GM12878 (cell line): Measurements from ENCODE around the gene MYBPC1. TPM values are rescaled to one million over a fixed set of nuclear protein-coding genes. Genes with fewer than 3 reads are reported as not detected.

Experiments
- ATAC-seq: fragments of 200-7000 bp; cut with Tn5 transposase; 3 replicates; pipeline ENCODE4 v1.9.1; 2020; ENCODE audit warnings: mild to moderate bottlenecking, moderate library complexity
- BruUV-seq: library from RNA; stranded (reverse); fragments of 400-500 nt; replicated peaks from 2 replicates; lab custom pipeline; 2021; lab: Mats Ljungman, UMichigan
- CTCF ChIA-PET: fragments of 300-600 bp; sonication (Branson Sonifier 250); formaldehyde crosslinking; extraction: SDS; loops from one replicate; lab custom pipeline; 2021; ENCODE audit warnings: inconsistent platforms; lab: Yijun Ruan, JAX
- POLR2A ChIA-PET: fragments of 350-600 bp; formaldehyde crosslinking; extraction: SDS; loops from one replicate; lab custom pipeline; 2021; ENCODE audit warnings: inconsistent platforms; lab: Charles Lee
- RAD21 ChIA-PET: fragments of 300-600 bp; sonication (Branson Sonifier 250); formaldehyde crosslinking; loops from one replicate; lab custom pipeline; 2023; ENCODE audit warnings: antibody characterized with exemption; ENCODE audit not compliant: unreplicated experiment; lab: Charles Lee
- SMC1A ChIA-PET: fragments of 300-600 bp; sonication (Branson Sonifier 250); formaldehyde crosslinking; loops from one replicate; lab custom pipeline; 2023; ENCODE audit not compliant: unreplicated experiment, uncharacterized antibody; lab: Charles Lee
- DNase-seq: peaks from one replicate; pipeline ENCODE4 v3.0.0-alpha.2; 2011; ENCODE audit warnings: low read depth, low spot score
- FAIRE-seq: peaks from 3 replicates; lab custom pipeline; 2011; peaks lifted over from hg19 to GRCh38; lab: Jason Lieb, UNC
- H2AFZ ChIP-seq: 2 replicates; pipeline ENCODE4 v1.6.0; 2011; ENCODE audit warnings: low read depth, low read length, control low read depth; ENCODE audit not compliant: control insufficient read depth
- H3K27ac ChIP-seq: 2 replicates; pipeline ENCODE4 v1.5.1; 2011; ENCODE audit warnings: control low read depth; ENCODE audit not compliant: control insufficient read depth, insufficient read depth
- H3K27me3 ChIP-seq, 2 experiments: replicated peaks in 1 of 2; 2 replicates each; pipeline versions ENCODE4 v1.6.0 to v1.6.1; 2011; ENCODE audit warnings: low read length in 1 of 2; ENCODE audit not compliant: control insufficient read depth in 2 of 2, insufficient read depth in 2 of 2
- H3K36me3 ChIP-seq, 2 experiments: 2 replicates each; pipeline ENCODE4 v1.5.1; 2011; ENCODE audit warnings: low read length in 1 of 2; ENCODE audit not compliant: control insufficient read depth in 2 of 2, insufficient read depth in 2 of 2
- H3K4me1 ChIP-seq: 2 replicates; pipeline ENCODE4 v1.6.1; 2011; ENCODE audit warnings: mild to moderate bottlenecking, low read length, moderate library complexity, mixed read lengths; ENCODE audit not compliant: control insufficient read depth, insufficient read depth
- H3K4me2 ChIP-seq: 2 replicates; pipeline ENCODE4 v1.6.0; 2011; ENCODE audit warnings: control low read depth; ENCODE audit not compliant: control insufficient read depth, insufficient read depth
- H3K4me3 ChIP-seq: fragments of 200-600 bp; sonication (generic); 2 replicates; pipeline ENCODE4 v1.5.1; 2016
- H3K79me2 ChIP-seq: 2 replicates; pipeline ENCODE4 v1.6.0; 2011; ENCODE audit warnings: low read length; ENCODE audit not compliant: control insufficient read depth, insufficient read depth
- H3K9ac ChIP-seq: 2 replicates; pipeline ENCODE4 v1.8.0; 2011; ENCODE audit warnings: low read length, control low read depth, mixed read lengths; ENCODE audit not compliant: control insufficient read depth, insufficient read depth
- H3K9me3 ChIP-seq: replicated peaks from 3 replicates; pipeline ENCODE4 v1.5.1; 2011; ENCODE audit warnings: mild to moderate bottlenecking, low read length; ENCODE audit not compliant: control insufficient read depth, insufficient read depth
- H4K20me1 ChIP-seq: 2 replicates; pipeline ENCODE4 v1.6.0; 2011; ENCODE audit not compliant: control insufficient read depth, insufficient read depth
- ATF2 ChIP-seq: IDR thresholded peaks from 2 replicates; pipeline ENCODE4 v1.6.1; 2012; ENCODE audit warnings: low read length, inconsistent platforms
- DPF2 ChIP-seq: fragments of 450-650 bp; IDR thresholded peaks from 2 replicates; pipeline ENCODE4 v1.6.1; 2017; ENCODE audit warnings: mild to moderate bottlenecking
- EED ChIP-seq: sonication (generic); IDR thresholded peaks from 2 replicates; pipeline ENCODE4 v1.6.1; 2016; ENCODE audit warnings: antibody characterized with exemption, low read depth
- EGR1 ChIP-seq, 2 experiments: IDR thresholded peaks; 1 replicate in 1 of 2; 2 replicates in 1 of 2; pipeline ENCODE4 v1.6.1; 2011 to 2012; ENCODE audit warnings: low read depth in 2 of 2, low read length in 2 of 2, borderline replicate concordance in 1 of 2, mild to moderate bottlenecking in 1 of 2, moderate library complexity in 1 of 2
- EZH2 ChIP-seq: IDR thresholded peaks from 2 replicates; pipeline ENCODE4 v1.6.1; 2012; ENCODE audit warnings: low read depth, mild to moderate bottlenecking, control low read depth, inconsistent platforms, low read length, borderline replicate concordance; ENCODE audit not compliant: control insufficient read depth
- HCFC1 ChIP-seq: fragments of 150-350 bp; IDR thresholded peaks from 2 replicates; pipeline ENCODE4 v1.6.1; 2014; ENCODE audit warnings: low read length
- TAF1 ChIP-seq: IDR thresholded peaks from 2 replicates; pipeline ENCODE4 v1.6.1; 2011; ENCODE audit warnings: mild to moderate bottlenecking, low read depth, low read length, borderline replicate concordance
- YBX1 ChIP-seq: fragments of 450-650 bp; IDR thresholded peaks from 2 replicates; pipeline ENCODE4 v1.6.1; 2016; ENCODE audit warnings: antibody characterized with exemption
- ZNF274 ChIP-seq: IDR thresholded peaks from one replicate; pipeline ENCODE4 v1.8.0; 2011; ENCODE audit not compliant: insufficient read length, insufficient read depth
- WGBS: methylation state at CpG from one replicate; pipeline ENCODE4 v1.1.6; 2016; ENCODE audit warnings: low lambda C conversion rate; ENCODE audit not compliant: insufficient replicate concordance, insufficient coverage; ENCODE audit errors: missing lambda C conversion rate; 5-methylcytosine and 5-hydroxymethylcytosine counted together
- in situ Hi-C: fragments of 300-500 bp; cut with MboI; formaldehyde crosslinking; loops from 9 replicates; pipeline ENCODE4 v1.14.3; 2018; ENCODE audit warnings: mixed read lengths
- intact Hi-C: fragments of 100-400 bp; cut with micrococcal nuclease; formaldehyde crosslinking; loops from one replicate; pipeline ENCODE4 v1.14.2; 2022; ENCODE audit not compliant: unreplicated experiment
- polyA plus RNA-seq, 11 experiments: library from polyadenylated mRNA; depleted of rRNA in 4 of 11; unstranded in 6 of 11; stranded (reverse) in 5 of 11; fragments of >200 nt; fragmentation: Nextera tagmentation in 4 of 11; fragmentation: Illumina TruSeq in 1 of 11; extraction: Ambion mirVana in 4 of 11; extraction: Trizol in 1 of 11; gene quantifications; 1 replicate in 1 of 11; 2 replicates in 10 of 11; pipeline versions ENCODE4 v1.2.1 to v1.2.3, GENCODE V29; 2011 to 2016; ENCODE audit warnings: inconsistent platforms in 2 of 11, missing spikeins in 2 of 11, low read depth in 1 of 11
- total RNA-seq, 4 experiments: library from RNA; depleted of rRNA in 3 of 4; stranded (reverse); fragments of >200 nt in 3 of 4; fragmentation: Illumina TruSeq in 1 of 4; extraction: Trizol in 1 of 4; gene quantifications; 2 replicates each; pipeline versions ENCODE4 v1.2.1 to v1.2.3, GENCODE V29; 2013 to 2021

MYBPC1 gene
- total and polyA plus RNA-seq, 10 of the 15 experiments (the other 5 are each of a cell fraction or from before 2014, with no cell fraction given) = not detected

GRCh38 chr12:101695706-101696105 lies 100.9 kb downstream of the MYBPC1 start:
- no TSS peak for BruUV-seq
- Histone ChIP-seq H3K9ac (no peak overlapping the region), H3K4me1 (peaks cover 4% of the 10 kb centered on the region), H2AFZ (no peak overlapping the region), H3K4me3 (no peak overlapping the region), H3K27me3 (no peaks in the 10 kb centered on the region), H3K27ac (no peak overlapping the region), H4K20me1 (no peaks in the 10 kb centered on the region), H3K4me2 (no peak overlapping the region), H3K79me2 (no peaks in the 10 kb centered on the region), H3K9me3 (no peaks in the 10 kb centered on the region), H3K36me3 (no peaks in the 10 kb centered on the region)
- intact Hi-C loops (loop anchor here (10.0 kb wide), 1 partner anchor 121 kb away; no protein-coding TSS in a partner anchor), in situ Hi-C loops (no loop called here)
- FAIRE-seq (no peak), ATAC-seq (no peak), DNase-seq (no peak)
- TF ChIP-seq TAF1 (no peak), EGR1 (IDR thresholded peaks at IDR 0.05; ENCODE audit: borderline replicate concordance in 1 of 2, low read depth in 2 of 2, low read length in 2 of 2) (no peak), EZH2 (no peak), ATF2 (no peak), ZNF274 (no peak), DPF2 (no peak), YBX1 (no peak), HCFC1 (no peak), EED (no peak)
- SMC1A ChIA-PET = interaction anchor here (1.2 kb wide), 1 partner anchor 23 kb away, joined by 7 read pairs; no protein-coding TSS in a partner anchor
- RAD21 ChIA-PET = no interaction called here
- CTCF ChIA-PET = no interaction called here
- POLR2A ChIA-PET = no interaction called here
- WGBS = 94% methylated on average over 1 of the region's 1 CpG
